OCI-LY1 (cell line): Measurements from ENCODE around the gene ANO2.

Source experiments
- H2AFZ ChIP-seq: fragments of 200-600 bp; sonication (generic), shearing (Covaris generic); 2 replicates; pipeline ENCODE4 v1.6.0; 2014; ENCODE audit warnings: antibody characterized with exemption, mild to moderate bottlenecking, low read length
- H3F3A ChIP-seq: fragments of 200-600 bp; sonication (generic), shearing (Covaris generic); 2 replicates; pipeline ENCODE4 v1.6.0; 2014; ENCODE audit warnings: mild to moderate bottlenecking, antibody characterized with exemption, low read length, moderate library complexity; ENCODE audit not compliant: insufficient read depth
- H3K27ac ChIP-seq: fragments of 200-600 bp; sonication (generic); 2 replicates; pipeline ENCODE4 v1.5.1; 2014; ENCODE audit warnings: low read length, mixed run types, mild to moderate bottlenecking, low read depth; ENCODE audit not compliant: poor library complexity, severe bottlenecking
- H3K27me3 ChIP-seq: fragments of 200-600 bp; sonication (generic); 2 replicates; pipeline ENCODE4 v1.6.0; 2014; ENCODE audit warnings: antibody characterized with exemption, mild to moderate bottlenecking, low read length, moderate library complexity; ENCODE audit not compliant: insufficient read depth
- H3K36me3 ChIP-seq: fragments of 200-600 bp; sonication (generic); 2 replicates; pipeline ENCODE4 v1.6.1; 2014; ENCODE audit warnings: mild to moderate bottlenecking, antibody characterized with exemption, low read length, moderate library complexity, mixed read lengths; ENCODE audit not compliant: insufficient read depth
- H3K4me1 ChIP-seq: fragments of 200-600 bp; sonication (generic); 2 replicates; pipeline ENCODE4 v1.5.1; 2014; ENCODE audit warnings: mild to moderate bottlenecking, low read length, moderate library complexity; ENCODE audit not compliant: insufficient read depth, severe bottlenecking
- H3K4me2 ChIP-seq: fragments of 200-600 bp; sonication (generic), shearing (Covaris generic); 2 replicates; pipeline ENCODE4 v1.6.1; 2014; ENCODE audit warnings: low read length
- H3K4me3 ChIP-seq: fragments of 200-600 bp; sonication (generic); 2 replicates; pipeline ENCODE4 v1.5.1; 2014; ENCODE audit warnings: low read length, low read depth, mild to moderate bottlenecking, mixed read lengths; ENCODE audit not compliant: poor library complexity, severe bottlenecking
- H3K79me2 ChIP-seq: fragments of 200-600 bp; shearing (Covaris generic); 2 replicates; pipeline ENCODE4 v1.6.1; 2016; ENCODE audit warnings: mixed run types, low read length, mixed read lengths; ENCODE audit not compliant: insufficient read depth
- H3K9ac ChIP-seq: fragments of 200-600 bp; sonication (generic), shearing (Covaris generic); 2 replicates; pipeline ENCODE4 v1.6.1; 2014; ENCODE audit warnings: mild to moderate bottlenecking, low read length, mixed read lengths
- H3K9me2 ChIP-seq: fragments of 200-600 bp; sonication (generic), shearing (Covaris generic); 2 replicates; pipeline ENCODE4 v1.6.1; 2014; ENCODE audit warnings: low read depth, mild to moderate bottlenecking, low read length, mixed read lengths
- H3K9me3 ChIP-seq: fragments of 200-600 bp; shearing (Covaris generic); 2 replicates; pipeline ENCODE4 v1.6.1; 2014; ENCODE audit warnings: low read length, mixed read lengths
- H4K20me1 ChIP-seq: fragments of 200-600 bp; sonication (generic), shearing (Covaris generic); 2 replicates; pipeline ENCODE4 v1.6.0; 2016; ENCODE audit warnings: mild to moderate bottlenecking, low read length; ENCODE audit not compliant: insufficient read depth
- EZH2 ChIP-seq: fragments of 200-600 bp; sonication (generic), shearing (Covaris generic); IDR thresholded peaks from 2 replicates; pipeline ENCODE4 v1.8.0; 2017; ENCODE audit warnings: borderline replicate concordance, mixed run types, mild to moderate bottlenecking, antibody characterized with exemption, low read length, moderate library complexity, mixed read lengths
- TF ChIP-seq, protein P1 (sequence below): fragments of 200-600 bp; sonication (generic), shearing (Covaris generic); IDR thresholded peaks from 2 replicates; pipeline ENCODE4 v1.5.1; 2017; ENCODE audit warnings: mild to moderate bottlenecking, antibody characterized with exemption, low read length, moderate library complexity, mixed read lengths

ANO2 gene

DNA sequence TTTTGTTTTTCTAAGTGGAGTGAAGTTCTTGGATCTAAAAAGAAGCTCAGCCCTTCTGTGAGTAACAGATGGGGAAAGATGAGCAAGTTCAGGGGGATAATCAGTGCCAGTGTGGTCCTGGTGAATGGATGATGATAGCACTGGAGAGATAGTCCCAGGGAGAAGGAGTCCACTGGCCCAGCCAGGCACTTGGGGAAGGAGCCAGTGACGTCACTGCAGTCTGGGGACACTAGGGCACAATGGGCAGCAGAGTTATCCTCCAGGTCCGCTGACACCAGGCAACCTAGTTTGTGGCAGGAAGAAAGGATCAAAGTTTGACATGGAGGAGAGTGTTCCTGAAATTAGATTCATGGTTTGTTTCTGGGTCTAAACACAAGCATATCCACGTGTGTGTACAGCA is 411.7 kb downstream of the ANO2 start:
- no peaks in the 10 kb centered on the region for H3K79me2 ChIP-seq
- no peaks in the 10 kb centered on the region for H3K9me2 ChIP-seq
- H3K4me3 ChIP-seq: no peak overlapping the region
- H3K4me1 ChIP-seq: no peaks in the 10 kb centered on the region
- H3K9me3 ChIP-seq: no peaks in the 10 kb centered on the region
- H3K27ac ChIP-seq: no peak overlapping the region
- H3F3A ChIP-seq: no peaks in the 10 kb centered on the region
- no peaks in the 10 kb centered on the region for H4K20me1 ChIP-seq
- no peaks in the 10 kb centered on the region for H3K27me3 ChIP-seq
- no peak overlapping the region for H2AFZ ChIP-seq
- no peak overlapping the region for H3K9ac ChIP-seq
- H3K4me2 ChIP-seq: no peak overlapping the region
- no peaks in the 10 kb centered on the region for H3K36me3 ChIP-seq
- TF ChIP-seq, protein P1, sequence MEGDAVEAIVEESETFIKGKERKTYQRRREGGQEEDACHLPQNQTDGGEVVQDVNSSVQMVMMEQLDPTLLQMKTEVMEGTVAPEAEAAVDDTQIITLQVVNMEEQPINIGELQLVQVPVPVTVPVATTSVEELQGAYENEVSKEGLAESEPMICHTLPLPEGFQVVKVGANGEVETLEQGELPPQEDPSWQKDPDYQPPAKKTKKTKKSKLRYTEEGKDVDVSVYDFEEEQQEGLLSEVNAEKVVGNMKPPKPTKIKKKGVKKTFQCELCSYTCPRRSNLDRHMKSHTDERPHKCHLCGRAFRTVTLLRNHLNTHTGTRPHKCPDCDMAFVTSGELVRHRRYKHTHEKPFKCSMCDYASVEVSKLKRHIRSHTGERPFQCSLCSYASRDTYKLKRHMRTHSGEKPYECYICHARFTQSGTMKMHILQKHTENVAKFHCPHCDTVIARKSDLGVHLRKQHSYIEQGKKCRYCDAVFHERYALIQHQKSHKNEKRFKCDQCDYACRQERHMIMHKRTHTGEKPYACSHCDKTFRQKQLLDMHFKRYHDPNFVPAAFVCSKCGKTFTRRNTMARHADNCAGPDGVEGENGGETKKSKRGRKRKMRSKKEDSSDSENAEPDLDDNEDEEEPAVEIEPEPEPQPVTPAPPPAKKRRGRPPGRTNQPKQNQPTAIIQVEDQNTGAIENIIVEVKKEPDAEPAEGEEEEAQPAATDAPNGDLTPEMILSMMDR: no peak
- no peak for TF ChIP-seq EZH2

DNA sequence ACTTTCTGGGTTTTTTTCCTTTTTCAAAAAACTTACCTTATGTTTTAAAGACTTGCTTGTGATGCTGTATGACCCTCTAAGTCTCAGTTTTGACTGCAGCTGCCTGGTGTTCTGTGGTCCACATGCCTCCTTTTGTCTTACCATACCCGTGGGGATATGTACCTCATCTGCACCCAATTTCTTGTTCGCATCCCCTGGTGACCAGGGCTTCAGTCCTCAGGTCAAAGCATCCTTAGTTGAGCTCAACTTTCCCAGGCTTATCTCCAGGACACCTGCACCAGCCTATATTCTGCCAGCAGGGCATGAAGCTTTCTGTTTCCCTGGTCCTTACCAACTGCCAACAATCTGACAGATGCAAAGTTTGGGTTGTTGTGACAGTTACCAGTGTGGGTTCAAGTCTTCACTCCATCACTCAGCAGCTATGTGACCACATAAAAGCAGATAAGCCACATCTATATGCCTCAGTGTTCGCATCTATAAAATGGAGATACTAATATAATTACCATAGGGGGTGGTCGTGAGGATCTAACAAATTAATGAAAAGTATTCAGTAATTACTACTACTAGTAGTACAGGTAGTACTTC is 419.2 kb downstream of the ANO2 start:
- no peak overlapping the region for H3K27ac ChIP-seq
- no peaks in the 10 kb centered on the region for H3K4me1 ChIP-seq
- H3K27me3 ChIP-seq: no peaks in the 10 kb centered on the region
- H3K4me3 ChIP-seq: no peak overlapping the region
- no peak overlapping the region for H2AFZ ChIP-seq
- H3K36me3 ChIP-seq: no peaks in the 10 kb centered on the region
- no peak overlapping the region for H3K9ac ChIP-seq
- TF ChIP-seq EZH2: no peak
- TF ChIP-seq, protein P1: no peak
- no peaks in the 10 kb centered on the region for H3K9me3 ChIP-seq
- no peaks in the 10 kb centered on the region for H3K9me2 ChIP-seq
- no peaks in the 10 kb centered on the region for H3F3A ChIP-seq
- no peaks in the 10 kb centered on the region for H4K20me1 ChIP-seq
- no peak overlapping the region for H3K4me2 ChIP-seq
- H3K79me2 ChIP-seq: no peaks in the 10 kb centered on the region

DNA sequence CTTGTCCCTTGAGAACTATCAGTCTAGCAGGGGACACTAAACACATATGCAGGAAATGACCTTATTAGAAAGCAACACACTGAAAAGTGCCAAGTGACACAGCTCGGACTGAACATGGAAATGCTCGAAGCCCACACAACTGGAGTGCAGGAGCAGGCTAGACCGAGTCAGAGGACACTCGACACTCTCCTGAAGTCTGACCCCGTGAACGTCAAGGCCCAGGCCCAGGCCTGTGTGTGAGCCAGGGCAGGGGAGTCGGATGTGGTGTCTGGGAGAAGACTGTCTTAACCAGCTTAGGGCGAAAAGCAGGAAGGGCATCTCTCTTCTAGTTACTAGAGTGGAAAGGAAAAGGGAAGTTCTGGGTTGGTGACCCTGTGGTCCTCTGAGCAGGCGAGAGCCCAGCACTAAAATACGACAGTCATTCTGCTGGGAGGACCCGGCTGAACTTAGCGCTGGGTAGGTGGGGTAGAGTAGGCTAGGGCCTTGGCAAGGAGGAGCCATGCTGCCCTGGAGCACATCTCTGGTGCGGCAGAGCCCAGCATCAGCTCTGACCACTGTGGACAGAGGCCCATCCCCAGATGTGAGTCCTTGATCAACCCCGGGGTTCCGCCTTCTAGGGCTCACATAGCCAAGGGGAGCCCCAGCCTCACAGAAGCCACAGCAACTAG is 420.2 kb downstream of the ANO2 start:
- Histone ChIP-seq H3K9ac (no peak overlapping the region), H3K4me2 (no peak overlapping the region), H3K27me3 (no peaks in the 10 kb centered on the region), H4K20me1 (no peaks in the 10 kb centered on the region), H3K9me2 (no peaks in the 10 kb centered on the region), H3K4me3 (no peak overlapping the region), H3K4me1 (no peaks in the 10 kb centered on the region), H3F3A (no peaks in the 10 kb centered on the region), H3K36me3 (no peaks in the 10 kb centered on the region), H3K27ac (no peak overlapping the region), H2AFZ (no peak overlapping the region), H3K79me2 (no peaks in the 10 kb centered on the region), H3K9me3 (no peaks in the 10 kb centered on the region)
- no peak for TF ChIP-seq EZH2
- TF ChIP-seq, protein P1: no peak
